Fibroblast of pulmonary artery (primary cell): ENCODE data around the gene TRIM37.

Experiments
- DNase-seq: peaks from one replicate; pipeline ENCODE4 v3.0.0-alpha.2; 2010; ENCODE audit warnings: low read depth
- H3K4me3 ChIP-seq: replicated peaks from 2 replicates; pipeline ENCODE4 v1.5.1; 2011; ENCODE audit warnings: low read depth, mild to moderate bottlenecking, control low read depth, low read length, moderate library complexity
- CTCF ChIP-seq: IDR thresholded peaks from 2 replicates; pipeline ENCODE4 v1.5.1; 2011; ENCODE audit warnings: mild to moderate bottlenecking, control low read depth, low read length, inconsistent platforms; ENCODE audit errors: missing control alignments

Gene TRIM37

GRCh38 chr17:59024916-59025315 is 81.8 kb downstream of the TRIM37 start:
- no peak for TF ChIP-seq CTCF
- no peak overlapping the region for H3K4me3 ChIP-seq
- no peak for DNase-seq

DNA sequence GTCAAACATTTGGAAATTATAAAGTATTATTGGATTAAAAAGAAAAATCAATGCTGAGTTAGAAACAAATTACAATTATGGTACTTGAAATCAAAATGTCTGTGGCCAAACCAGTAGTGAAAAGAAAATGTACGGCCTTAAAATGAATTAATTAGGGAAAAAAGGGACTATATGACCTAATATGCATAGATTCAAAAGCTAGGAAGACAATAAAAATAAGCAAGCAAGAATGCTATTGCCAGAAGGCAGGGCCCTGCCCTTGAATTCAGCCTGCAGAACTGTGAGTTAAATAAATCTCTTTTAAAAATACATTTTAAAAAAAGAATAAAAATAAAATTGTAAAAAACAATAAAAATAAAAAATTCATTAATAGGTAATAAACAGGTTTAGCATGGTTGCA is 88.7 kb downstream of the TRIM37 start:
- H3K4me3 ChIP-seq: no peak overlapping the region
- DNase-seq: no peak
- no peak for TF ChIP-seq CTCF

- TF ChIP-seq CTCF: no peak
- no peak for DNase-seq
- no peak overlapping the region for H3K4me3 ChIP-seq
These were observed 94.7 kb downstream of the TRIM37 start for GRCh38 chr17:59011975-59012374.

- no peak for DNase-seq
- no peak for TF ChIP-seq CTCF
- no peak overlapping the region for H3K4me3 ChIP-seq
These were observed 96.7 kb downstream of the TRIM37 start for GRCh38 chr17:59010026-59010425.

DNA sequence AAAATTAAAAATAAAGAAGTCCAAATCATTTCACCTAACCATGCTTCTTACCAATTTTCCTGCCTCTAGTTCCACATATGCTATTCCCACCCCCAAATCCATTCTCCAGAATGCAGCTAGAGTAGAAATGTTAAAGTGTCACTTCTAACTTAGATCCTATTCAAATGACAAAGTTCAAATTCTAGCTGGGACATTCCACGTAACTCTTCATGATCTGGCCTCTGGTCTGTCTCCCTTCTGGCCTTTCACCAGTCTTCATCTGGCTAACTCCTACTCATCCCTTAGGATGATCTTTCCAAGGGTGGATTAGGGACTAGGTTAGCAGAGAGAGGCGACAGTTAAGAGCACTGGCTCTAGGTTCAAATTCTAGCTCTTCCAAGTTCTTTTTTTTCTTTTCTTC is 97.9 kb downstream of the TRIM37 start:
- no peak overlapping the region for H3K4me3 ChIP-seq
- no peak for TF ChIP-seq CTCF
- no peak for DNase-seq

GRCh38 chr17:59007995-59008394 is 98.7 kb downstream of the TRIM37 start:
- no peak for TF ChIP-seq CTCF
- DNase-seq: no peak
- H3K4me3 ChIP-seq: no peak overlapping the region

DNA sequence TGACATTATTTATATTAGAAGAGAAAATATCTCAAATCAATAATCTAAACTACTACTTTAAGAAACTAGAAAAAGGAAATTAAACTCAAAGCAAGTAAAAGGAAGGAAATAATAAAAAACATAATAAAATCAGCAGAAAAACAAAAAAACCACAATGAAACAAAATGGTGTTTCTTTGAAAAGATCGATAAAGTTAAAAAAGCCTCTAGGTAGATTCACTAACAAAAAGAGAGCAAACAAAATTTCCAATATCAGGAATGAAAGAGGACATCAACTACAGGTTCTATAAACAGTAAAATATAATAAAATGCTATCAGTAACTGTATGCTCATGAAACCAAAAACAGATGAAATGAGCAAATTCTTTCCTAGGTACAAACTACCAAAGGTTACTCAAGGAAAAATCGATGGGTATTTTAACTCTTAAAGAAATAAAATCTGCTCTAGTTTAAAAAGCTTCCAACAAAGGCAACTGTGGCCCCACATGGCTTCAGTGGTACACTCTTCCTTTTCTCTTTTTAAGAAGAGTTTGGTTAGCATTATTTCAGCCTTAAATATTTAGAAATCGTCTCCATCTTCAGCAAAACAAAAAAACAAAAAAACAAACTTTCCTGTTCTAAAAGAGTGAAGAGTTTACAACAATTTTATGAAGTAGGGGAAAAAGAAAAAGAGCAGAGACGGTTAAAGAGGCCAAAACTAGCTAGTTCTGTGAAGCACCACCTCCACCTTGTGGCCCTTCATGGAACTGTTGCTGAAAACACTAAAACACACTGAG is 102.2 kb downstream of the TRIM37 start:
- peak; percentile 99 for TF ChIP-seq CTCF
- no peak overlapping the region for H3K4me3 ChIP-seq
- peak; percentile 78 for DNase-seq
